GM18511 (cell line): Measurements from ENCODE around the gene GPSM1.
"Not testable (repeated sequence)": the region's sequence is repeated elsewhere in the genome, so short reads cannot be mapped to it uniquely, and the experiment has no call there.

Source experiments
- ATAC-seq: cut with Tn5 transposase; IDR thresholded peaks from one replicate; pipeline ENCODE4 v1.9.1; 2021; ENCODE audit warnings: mild to moderate bottlenecking, moderate library complexity; ENCODE audit not compliant: unreplicated experiment

The GPSM1 gene

GRCh38 chr9:136393531-136393930 is 66.2 kb downstream of the GPSM1 start:
- ATAC-seq = no peak

GRCh38 chr9:136394312-136395019 is 67.1 kb downstream of the GPSM1 start:
- no peak for ATAC-seq

- ATAC-seq = no peak
Observed at GRCh38 chr9:136395020-136395340, 67.6 kb downstream of the GPSM1 start.

GRCh38 chr9:136395345-136396218 is 68.2 kb downstream of the GPSM1 start:
- ATAC-seq = no peak

DNA sequence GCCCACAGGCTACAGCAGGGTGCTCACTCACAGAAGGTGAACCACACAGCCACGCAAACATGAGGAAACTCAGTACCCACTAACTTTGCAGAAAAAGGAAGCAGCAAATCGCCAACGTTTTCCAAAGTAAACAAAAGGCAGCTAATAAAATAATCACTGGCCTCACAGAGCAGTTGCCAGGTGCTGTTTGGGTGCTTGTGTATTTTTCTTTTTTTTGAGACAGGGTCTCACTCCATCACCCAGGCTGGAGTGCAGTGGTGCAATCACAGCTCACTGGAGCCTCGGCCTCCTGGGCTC is 68.8 kb downstream of the GPSM1 start:
- ATAC-seq = no peak

DNA sequence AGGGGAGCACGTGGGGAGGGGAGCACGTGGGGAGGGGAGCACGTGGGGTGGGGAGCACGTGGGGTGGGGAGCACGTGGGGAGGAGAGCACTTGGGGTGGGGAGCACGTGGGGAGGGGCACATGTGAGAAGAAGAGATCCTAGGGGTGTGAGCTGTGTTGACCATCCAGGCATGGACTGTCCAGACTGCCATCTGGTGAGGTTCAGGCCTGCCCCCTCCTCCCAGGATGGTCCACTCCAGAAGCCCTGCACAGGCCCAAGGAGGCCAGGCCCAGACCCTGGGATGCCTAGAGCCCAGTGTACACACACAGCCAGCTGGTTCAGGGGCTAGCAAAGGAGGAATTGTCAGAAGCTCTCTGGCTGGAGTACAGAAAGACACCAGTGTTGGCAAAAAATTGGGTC is 70.3 kb downstream of the GPSM1 start:
- no peak for ATAC-seq

DNA sequence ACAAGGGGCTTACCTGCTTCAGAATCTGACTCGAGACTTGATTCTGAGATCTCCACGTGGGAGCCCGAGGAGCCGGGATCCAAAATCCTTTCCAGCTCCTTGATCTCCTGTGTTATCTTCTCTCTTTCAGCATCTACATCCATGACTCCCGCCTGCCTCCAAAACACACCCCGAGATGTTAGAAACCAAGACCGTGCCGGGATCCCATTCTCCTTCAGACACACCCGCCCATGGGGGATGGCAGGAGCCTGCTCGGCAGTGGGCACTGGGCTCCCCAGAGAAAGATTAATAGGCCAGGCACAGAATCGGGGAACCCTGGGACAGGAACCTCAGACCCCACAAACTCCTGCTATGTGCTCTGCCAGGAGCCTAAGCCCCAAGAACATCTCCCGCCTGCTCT is 70.9 kb downstream of the GPSM1 start:
- ATAC-seq = no peak

DNA sequence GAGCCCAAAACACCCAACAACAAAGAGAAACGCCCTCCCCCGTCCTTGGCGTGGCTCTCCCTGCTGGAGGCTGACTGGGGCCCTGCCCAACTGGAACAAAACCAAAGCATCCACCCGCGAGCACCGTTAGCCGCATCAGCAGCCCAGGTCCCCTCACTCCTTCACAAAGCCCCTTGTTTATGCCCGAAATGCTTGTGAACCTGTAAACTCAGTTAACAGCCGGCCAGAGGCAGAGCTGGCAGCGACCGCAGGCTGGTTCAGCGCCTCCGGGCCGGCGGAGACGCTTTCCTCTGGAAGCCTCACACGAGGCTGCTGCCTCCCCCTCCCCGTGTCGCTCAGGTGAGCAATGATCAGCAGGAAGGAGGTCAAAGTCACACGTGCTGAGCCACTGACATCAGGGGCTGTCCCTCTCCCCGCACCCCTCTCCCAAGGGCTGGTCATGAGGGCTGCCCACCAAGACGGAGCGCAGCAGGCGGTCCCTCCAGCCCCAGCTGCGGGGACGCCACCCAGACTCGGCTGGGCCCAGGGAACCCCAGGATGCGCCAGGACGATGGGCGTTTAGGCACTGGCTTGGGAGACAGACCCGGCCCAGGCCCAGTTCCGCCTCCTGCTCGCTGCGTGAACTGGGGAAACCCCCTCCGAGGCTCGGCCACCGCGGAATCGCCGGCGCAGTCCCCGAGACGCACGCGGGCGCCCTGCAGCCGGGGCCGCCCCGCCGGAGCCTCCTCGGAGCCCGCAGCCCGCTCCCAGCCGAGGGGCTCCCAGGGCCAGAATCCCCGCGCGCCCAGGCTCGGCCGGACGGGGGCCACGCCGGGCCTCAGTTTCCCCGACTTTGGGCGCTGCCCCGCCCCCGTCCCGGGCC is 72.1 kb downstream of the GPSM1 start:
- peak; percentile 27 for ATAC-seq

DNA sequence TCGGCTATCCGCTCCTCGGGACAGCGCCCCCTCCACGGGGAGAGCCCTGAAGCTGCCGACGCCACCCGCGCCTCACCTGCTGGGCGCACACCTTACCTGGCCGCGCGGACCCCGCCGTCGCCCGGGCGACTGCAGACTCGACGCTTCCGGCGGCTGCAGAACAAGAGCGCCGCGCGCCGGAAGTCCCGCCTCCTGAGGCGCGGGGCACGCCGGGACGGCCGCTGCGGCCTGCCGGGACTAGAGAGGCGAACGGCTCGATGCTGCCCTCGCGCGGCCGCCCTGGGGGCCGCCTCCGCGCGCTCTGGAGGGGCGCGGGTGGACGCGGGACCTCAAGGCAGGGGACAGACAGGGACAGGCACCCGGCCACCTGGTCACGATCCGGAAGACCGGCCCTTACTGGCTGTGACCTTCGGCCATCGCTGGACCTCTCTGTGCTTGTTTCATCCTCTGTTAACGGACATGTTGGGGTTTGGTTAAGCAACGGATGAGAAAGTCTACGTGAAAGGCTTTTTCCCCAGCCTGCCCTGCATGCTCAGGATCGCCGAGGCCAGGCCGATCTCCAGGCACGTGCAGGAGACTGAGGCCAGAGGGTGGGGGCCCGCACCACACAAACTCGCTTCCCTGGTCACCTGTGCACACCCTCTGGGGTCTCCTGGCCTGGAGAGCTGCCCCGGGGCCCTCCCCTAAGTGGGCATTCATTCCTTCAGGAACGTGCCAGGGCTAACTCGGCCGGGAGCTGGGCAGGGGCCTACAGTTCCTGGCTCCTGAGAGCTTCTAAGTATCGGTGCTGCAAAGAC is 72.9 kb downstream of the GPSM1 start, which contains the start of gene SNAPC4:
Gene SNAPC4, minus strand, starts transcription at position 133 of the 797 bp plus-strand sequence. CDS start 1,742 bp downstream, outside the sequence.
- peak; percentile 70 for ATAC-seq

GRCh38 chr9:136401173-136401922 is 74.0 kb downstream of the GPSM1 start:
- ATAC-seq = no peak

DNA sequence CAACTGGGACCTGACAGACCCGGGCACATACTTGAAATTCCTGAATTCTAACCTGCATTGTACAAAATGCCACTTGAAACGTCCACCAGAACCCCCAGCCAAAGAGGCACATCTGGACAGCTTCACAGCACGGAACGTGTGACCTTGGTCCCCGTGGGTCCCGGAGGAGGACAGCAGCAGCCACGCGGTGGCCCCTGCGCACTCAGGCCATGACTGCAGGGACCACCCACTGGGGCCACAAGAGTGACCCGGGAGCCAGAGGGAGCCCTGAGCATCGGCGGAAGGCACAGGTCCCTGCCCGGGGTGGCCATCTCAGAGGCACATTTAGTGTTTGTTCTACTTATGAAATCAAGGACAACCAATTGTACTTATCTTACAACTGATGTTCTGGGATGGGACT is 74.7 kb downstream of the GPSM1 start:
- no peak for ATAC-seq

DNA sequence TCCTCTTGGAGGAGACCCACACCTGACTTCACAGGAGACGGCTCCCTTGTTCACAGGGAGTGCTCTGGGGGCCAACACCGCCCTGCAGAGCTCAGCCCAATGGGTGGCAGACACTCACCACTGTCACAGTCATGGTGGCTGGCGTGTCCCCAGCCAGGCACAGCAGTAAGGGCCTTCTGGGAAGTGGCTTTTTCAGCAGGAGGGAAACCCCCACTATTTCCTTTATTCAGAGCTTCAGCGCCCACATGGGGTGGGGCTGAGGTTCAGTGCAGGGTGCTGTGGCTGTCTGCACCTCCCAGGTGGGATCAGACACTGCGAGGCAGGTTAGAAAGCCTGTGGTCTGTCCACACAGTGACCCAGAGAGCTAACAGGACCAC is 76.2 kb downstream of the GPSM1 start:
- ATAC-seq = peak; percentile 51

- ATAC-seq = no peak
Observed at GRCh38 chr9:136403915-136404800, 76.8 kb downstream of the GPSM1 start.

DNA sequence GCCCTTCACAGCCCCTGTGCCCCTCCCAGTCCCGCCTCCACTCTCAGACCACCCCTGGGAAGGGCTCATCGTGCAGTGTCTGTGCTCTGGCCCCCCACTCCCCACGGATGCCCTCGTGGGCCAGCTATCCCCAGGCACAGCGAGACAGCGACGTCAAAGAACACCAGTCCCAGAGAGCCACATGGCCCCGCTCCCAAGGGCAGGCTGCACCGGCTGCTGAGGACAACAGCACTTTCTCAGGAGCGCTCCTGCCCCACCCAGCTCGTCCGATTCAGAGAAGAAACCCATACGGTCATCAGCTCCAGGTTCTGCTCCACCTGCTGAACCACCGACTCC is 77.4 kb downstream of the GPSM1 start:
- no peak for ATAC-seq

DNA sequence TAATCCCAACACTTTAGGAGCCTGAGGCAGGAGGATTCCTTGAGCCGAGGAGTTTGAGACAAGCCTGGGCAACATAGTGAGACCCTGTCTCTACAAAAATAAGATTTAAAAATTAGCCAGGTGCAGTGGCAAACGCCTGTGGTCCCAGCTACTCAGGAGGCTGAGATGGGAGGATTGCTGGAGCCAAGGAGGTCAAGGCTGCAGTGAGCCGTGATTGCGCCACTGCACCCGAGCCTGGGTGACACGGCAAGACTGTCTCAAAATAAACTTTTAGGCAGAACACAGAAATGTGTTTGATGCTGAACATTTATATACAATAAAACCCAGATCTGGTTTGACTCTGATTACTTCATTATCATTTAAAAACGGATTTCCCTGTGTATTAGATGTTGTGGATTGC is 78.1 kb downstream of the GPSM1 start:
- ATAC-seq = no peak

- ATAC-seq = not testable (repeated sequence)
Observed at GRCh38 chr9:136405904-136406303, 78.6 kb downstream of the GPSM1 start.

DNA sequence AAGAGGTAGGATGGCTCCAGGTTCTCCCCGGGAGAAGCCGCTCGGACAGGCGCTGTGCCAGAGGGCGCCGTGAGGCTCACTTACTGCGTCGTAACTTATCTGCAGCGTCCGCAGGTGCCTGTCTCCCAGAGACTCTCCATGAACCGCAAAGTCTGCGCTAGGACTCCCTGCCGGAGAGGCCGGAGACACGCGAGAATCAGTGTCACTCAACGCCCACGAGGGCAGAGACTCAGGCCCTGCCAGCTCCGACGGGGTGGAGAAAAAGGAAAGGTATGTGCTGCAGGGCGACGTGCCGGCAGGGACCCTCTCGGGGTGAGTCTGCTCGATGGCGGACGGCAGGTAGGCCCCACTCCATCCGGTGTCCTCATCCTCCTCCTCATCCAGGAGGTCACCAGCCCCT is 79.7 kb downstream of the GPSM1 start:
- ATAC-seq = not testable (repeated sequence)

DNA sequence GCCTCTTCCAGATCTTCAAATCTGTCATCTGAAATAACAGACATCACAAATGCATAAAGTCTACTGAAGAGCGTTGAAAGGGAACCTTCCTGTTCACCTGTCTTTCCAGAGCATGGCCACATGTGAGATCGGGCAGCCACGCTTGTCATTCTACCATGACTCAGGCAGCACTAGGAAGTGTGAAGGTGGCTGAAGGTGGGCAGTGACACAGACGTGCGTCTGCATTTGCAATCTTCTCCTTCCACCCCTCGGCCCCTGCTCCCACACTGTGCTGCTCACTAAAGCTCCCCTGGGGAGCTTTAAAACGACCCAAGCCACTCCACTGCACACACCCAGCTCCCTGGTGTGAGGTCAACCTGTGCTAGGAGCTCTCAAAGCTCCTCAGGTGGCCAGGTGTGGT is 80.6 kb downstream of the GPSM1 start:
- no peak for ATAC-seq
